GM21737 (cell line): ENCODE data around the gene NPC2.
"Not testable (repeated sequence)": the region's sequence is repeated elsewhere in the genome, so short reads cannot be mapped to it uniquely, and the experiment has no call there.

Experiments
- ATAC-seq: cut with Tn5 transposase; IDR thresholded peaks from one replicate; pipeline ENCODE4 v1.9.1; 2021; ENCODE audit warnings: mild to moderate bottlenecking, moderate library complexity; ENCODE audit not compliant: unreplicated experiment

Gene NPC2

GRCh38 chr14:74472601-74473000 lies 20.5 kb downstream of the NPC2 start:
- ATAC-seq: no peak

- no peak for ATAC-seq
These were observed 23.3 kb downstream of the NPC2 start for GRCh38 chr14:74469548-74470518.

- ATAC-seq: no peak
These were observed 24.6 kb downstream of the NPC2 start for GRCh38 chr14:74468513-74468912.

- no peak for ATAC-seq
These were observed 27.8 kb downstream of the NPC2 start for GRCh38 chr14:74465335-74465734.

GRCh38 chr14:74464785-74465184 lies 28.3 kb downstream of the NPC2 start:
- no peak for ATAC-seq

GRCh38 chr14:74463697-74464096 lies 29.4 kb downstream of the NPC2 start:
- ATAC-seq: no peak

- ATAC-seq: no peak
These were observed 30.1 kb downstream of the NPC2 start for GRCh38 chr14:74462993-74463392.

- ATAC-seq: no peak
These were observed 33.1 kb downstream of the NPC2 start for GRCh38 chr14:74459976-74460375.

- ATAC-seq: no peak
These were observed 33.7 kb downstream of the NPC2 start for GRCh38 chr14:74459289-74459946.

GRCh38 chr14:74457565-74457895 lies 35.6 kb downstream of the NPC2 start:
- ATAC-seq: no peak

- ATAC-seq: no peak
These were observed 36.2 kb downstream of the NPC2 start for GRCh38 chr14:74456684-74457564.

GRCh38 chr14:74454397-74454796 lies 38.7 kb downstream of the NPC2 start:
- not testable (repeated sequence) for ATAC-seq

GRCh38 chr14:74444866-74445265 lies 48.2 kb downstream of the NPC2 start:
- ATAC-seq: no peak

- ATAC-seq: no peak
These were observed 50.3 kb downstream of the NPC2 start for GRCh38 chr14:74442757-74443156.

GRCh38 chr14:74441113-74441512 lies 52.0 kb downstream of the NPC2 start:
- ATAC-seq: no peak

- ATAC-seq: no peak
These were observed 54.7 kb downstream of the NPC2 start for GRCh38 chr14:74438351-74438915.

- no peak for ATAC-seq
These were observed 55.5 kb downstream of the NPC2 start for GRCh38 chr14:74437496-74438053.

GRCh38 chr14:74434294-74434693 lies 58.8 kb downstream of the NPC2 start:
- no peak for ATAC-seq

GRCh38 chr14:74429991-74430390 lies 63.1 kb downstream of the NPC2 start:
- ATAC-seq: no peak
